Measurements from ENCODE around the gene DACH2.

DNA sequence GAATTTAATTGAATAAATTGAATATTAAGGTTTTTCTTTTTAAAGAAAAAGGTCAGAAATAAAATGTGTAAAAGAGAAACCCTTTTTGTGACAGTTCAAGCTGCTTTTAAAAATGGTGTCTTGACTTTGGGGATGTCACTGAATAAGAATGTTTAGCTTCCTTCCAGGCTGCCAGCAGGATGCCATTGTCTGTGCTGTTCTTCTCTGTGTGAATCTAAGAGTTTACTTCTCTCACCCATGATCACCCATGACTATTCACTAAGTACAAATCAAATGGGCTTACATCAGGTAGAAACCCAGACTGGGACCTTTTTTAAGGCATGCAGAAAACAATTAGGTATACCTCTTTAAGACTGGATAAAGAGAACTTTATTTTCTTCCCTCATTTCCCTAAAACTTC lies 115.3 kb downstream of the DACH2 start:
- TF ChIP-seq, protein P1, sequence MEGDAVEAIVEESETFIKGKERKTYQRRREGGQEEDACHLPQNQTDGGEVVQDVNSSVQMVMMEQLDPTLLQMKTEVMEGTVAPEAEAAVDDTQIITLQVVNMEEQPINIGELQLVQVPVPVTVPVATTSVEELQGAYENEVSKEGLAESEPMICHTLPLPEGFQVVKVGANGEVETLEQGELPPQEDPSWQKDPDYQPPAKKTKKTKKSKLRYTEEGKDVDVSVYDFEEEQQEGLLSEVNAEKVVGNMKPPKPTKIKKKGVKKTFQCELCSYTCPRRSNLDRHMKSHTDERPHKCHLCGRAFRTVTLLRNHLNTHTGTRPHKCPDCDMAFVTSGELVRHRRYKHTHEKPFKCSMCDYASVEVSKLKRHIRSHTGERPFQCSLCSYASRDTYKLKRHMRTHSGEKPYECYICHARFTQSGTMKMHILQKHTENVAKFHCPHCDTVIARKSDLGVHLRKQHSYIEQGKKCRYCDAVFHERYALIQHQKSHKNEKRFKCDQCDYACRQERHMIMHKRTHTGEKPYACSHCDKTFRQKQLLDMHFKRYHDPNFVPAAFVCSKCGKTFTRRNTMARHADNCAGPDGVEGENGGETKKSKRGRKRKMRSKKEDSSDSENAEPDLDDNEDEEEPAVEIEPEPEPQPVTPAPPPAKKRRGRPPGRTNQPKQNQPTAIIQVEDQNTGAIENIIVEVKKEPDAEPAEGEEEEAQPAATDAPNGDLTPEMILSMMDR (IDR thresholded peaks at IDR 0.05; ENCODE audit: low read depth, low read length, poor library complexity, severe bottlenecking), result no peak
- no peak for TF ChIP-seq EZH2phosphoT487 (IDR thresholded peaks at IDR 0.05; ENCODE audit: borderline replicate concordance, low read length)

All from DOHH2 (cell line).